T-helper 2 cell (primary cell): ENCODE measurements around the gene EEF1AKMT2.

Experiments used
- DNase-seq, 5 experiments: peaks; one replicate each; pipeline versions ENCODE4 v3.0.0 to v3.0.0-alpha.2; 2012 to 2022

EEF1AKMT2 gene

DNA sequence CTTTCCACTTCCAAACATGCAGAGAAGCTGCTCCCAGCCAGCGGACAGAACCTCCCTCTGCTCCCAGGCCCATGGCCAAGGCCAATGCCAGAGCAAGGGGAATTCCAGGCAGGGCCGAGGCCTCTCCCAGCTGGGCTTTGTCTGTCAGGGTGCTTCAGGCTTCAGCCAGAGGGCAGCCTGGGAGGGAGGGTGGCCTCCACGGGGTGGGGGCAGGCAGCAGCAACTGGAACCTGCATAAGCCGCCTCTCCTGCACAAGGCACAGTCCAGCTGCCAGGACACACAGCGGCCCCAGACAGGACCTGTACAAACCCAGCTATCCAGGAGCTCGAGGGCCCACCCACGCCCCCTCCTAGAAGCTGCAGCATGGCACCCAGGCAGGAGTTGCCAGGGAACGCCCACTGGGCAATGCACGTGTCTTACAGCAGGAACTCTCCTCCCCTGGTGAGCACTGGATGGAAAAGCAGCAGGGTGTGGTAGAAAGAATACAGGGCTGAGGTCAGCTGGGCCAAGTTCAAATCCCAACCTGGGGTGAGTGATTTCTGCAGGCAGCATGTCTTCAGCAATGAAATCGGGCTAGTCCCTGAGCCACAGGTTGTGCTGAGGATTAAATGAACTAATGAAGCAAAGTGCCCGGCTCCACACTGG is 55.1 kb downstream of the EEF1AKMT2 start:
- DNase-seq, result no peak

DNA sequence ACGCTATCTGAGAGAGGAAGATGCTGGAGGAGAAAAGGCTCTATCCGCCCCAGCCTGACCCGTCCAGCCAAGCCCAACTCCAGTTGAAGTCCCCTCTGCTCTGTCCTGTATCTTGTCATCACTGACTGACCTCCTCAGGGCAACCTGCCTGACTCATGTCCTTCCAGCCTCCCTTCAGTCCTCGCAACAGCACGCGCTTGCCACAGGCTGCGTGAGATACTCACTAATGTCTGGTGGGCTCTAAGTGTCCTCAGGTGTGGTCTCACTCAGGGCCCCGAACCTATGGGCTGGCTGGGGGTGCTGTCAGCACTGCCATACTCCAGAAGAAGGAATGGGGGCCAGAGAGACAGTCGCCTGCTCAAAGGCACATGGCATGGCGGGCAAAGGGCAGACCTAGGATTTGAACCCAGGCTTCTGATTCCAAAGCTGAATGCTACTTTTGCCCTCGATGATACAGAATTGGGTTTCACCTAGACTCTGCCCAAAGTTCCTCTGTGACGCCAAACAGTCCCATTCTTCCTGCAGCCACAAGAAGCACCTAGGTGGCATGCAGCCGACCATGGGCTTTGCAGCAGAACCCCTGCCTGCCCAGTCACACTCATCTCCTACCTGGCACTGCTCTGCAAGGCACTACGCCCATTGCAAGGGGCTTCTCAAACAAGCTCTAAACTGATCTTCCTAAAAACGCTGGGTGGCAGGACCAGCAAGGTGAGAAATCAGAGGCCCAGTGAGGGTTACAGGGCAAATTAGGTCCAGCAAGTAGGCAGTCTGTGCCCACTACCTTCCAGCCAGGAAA is 56.0 kb downstream of the EEF1AKMT2 start:
- no peak for DNase-seq

GRCh38 chr10:124734311-124735166 is 57.1 kb downstream of the EEF1AKMT2 start:
- peak in 2 of 5 experiments; percentile 58 to 72 for DNase-seq

DNA sequence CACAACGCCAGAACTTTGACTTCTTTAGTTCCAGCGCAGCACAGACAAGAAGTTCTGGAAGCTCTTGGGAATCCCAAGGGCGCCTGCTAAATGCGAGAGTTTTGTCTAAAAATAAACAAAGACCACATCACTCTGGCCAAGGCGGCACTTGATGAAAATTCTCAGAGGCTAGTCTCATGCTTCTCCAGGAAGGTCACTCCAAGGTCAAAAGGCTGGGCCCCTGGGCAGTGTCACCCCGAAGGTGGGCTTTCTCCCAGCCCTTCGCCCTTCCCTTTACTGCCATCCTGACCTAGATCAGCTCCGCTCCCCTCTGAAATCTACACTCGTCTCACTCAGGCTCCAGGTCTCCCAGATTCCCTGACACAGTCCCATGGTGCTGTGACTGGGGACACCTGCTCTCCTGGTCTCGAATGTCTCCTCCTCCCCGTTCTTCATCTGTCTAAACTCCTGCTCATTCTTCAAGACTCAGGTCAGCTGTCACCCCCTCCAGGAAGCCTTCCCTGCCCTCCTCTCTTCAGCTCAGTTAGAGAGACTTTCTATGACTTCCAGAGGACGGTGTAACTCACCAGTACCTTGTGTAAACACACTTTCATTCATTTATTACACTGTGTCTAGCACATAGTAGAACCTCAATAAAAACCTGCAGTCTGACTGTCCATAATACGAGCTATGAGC is 58.0 kb downstream of the EEF1AKMT2 start:
- DNase-seq, result no peak

DNA sequence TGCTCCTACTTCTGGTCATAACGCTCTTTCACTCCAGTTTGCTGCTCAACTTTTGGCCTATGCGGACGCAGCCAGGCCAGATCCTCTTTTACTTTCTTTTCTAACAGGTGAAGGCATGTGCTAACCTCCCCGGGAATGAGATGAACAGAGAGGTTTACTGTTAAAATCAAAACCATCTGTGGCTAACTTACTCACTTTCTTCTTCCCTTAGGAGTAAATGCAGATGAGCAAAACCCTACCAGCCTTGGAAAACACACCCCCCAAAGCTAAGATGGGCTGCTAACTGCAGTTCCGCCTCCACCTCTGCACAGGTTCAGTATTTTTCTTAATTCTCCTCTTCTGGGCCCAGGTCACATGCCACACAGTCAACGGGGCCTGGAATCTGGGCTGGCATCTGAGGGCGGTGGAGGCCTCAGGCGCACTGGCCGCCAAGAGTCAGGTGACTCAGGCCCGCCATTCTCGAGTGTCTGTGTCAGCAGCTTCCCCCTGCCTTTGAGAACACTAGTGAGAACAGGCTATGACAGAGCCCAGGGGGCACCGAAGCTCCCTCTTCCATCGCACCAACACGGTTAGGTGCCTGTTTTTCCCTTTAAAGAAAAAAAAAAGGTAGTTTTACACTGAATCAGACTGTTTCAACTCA is 58.6 kb downstream of the EEF1AKMT2 start:
- DNase-seq, result peak in 3 of 5 experiments; percentile 36 to 77 (median 65)

DNA sequence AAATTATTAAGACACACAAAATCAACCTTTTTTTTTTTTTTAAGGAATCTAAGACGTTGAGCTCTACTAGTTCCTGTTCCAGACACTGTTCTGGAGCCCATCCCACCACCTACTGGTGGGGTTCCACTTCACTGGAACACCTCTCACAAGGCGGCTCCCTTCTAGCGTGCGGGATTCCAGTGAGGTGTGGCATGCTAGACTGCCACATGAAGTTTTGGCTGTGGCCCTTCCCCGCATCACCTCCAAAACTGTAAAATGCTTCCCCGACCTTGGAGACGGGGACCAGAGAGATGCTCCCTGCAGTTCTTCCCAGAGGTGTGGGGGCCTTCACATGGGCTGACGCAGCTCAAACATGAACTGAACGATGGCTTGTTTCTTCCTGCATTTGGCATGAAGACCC is 60.1 kb downstream of the EEF1AKMT2 start:
- DNase-seq, result no peak

DNA sequence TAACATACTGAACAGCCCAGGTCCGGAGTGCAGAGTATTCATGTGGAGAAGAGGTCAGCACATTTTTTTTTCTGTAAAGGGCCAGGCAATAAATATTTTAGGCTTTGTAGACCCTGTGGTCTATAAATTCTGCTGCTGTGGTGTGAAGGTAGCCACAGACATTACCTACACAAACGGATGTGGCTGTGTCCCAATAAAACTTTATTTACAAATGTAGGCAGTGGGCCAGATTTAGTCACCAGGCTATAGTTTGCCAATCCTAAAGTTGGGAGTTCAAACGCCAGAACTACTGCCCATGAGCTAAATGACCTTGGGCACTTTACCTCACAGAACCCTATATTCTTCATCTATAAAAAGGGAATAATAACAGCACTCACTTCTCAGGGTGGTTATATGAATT is 60.9 kb downstream of the EEF1AKMT2 start:
- DNase-seq, result no peak

DNA sequence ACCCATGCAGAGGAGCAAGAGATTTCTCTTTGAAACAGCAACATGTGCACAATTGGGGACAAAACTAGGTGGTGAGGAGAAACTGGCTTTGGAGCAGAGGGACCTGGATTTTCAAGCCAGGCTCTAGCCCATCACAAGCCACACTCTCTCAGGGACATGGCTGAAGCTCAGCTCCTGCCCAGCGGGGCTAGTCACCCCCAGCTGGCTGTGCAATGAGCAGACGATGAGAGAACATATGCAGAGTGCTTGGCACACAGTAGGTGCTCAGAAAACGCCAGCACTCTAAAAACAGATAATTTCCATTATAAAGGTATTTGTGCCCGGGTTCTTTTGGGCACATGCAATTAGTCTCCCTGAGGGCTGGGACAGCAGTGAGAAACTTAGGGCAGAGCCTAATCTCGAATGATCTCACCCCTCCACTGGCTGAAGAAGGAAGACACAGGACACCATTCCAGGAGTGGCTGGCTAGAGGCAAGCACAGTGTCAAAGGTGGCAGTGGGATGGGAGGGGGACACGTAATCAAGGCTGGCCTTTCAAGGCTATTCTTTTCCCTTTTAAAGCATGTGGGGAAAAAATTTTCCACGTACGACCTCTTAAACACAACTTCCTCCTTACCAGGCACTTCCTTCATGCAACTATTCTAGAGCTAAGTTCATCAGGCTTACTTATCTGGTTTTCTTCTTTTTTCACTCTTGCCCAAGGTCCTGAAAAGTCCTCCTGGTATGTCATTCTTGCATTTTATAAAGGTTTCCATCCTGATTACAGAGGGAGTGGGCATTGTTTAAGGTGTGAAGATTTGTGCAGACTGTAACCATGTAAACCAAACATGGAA is 62.6 kb downstream of the EEF1AKMT2 start:
- DNase-seq, result no peak

DNA sequence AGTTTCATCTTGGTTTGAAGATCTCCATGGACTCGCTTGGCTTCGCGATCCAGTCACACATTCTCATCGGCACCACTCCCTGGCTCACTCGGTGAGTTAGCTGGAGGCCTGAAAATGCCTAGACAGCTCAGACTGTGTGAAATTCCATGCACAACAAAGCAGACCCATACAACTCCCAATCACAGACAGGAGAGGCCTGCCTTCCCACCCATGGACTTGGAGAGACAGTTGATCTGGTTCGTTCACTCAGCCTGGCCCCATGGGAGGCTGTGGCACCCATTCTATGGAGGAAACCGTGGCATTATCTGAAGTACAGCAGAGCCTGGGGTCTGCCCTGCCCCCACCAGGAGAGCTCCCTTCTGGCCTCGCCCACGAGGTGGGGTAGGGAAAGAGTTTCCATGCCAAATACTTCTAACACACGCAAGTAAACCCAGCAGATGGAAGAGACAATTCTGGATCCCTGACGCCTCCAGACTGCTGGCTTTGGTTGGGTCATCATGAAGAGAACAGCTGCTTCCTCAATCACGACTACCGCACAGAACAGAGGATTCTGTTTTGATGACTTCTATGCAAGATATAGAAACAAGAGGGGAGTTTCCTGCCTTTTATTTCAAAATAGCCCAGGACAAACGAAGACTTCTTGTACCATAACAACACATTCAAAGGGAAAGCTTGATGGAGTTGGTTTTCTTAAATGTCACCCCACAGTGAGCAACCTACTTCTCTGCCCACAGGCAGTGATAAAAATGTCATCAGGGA is 63.4 kb downstream of the EEF1AKMT2 start:
- peak in 1 of 5 experiments; percentile 38 for DNase-seq

DNA sequence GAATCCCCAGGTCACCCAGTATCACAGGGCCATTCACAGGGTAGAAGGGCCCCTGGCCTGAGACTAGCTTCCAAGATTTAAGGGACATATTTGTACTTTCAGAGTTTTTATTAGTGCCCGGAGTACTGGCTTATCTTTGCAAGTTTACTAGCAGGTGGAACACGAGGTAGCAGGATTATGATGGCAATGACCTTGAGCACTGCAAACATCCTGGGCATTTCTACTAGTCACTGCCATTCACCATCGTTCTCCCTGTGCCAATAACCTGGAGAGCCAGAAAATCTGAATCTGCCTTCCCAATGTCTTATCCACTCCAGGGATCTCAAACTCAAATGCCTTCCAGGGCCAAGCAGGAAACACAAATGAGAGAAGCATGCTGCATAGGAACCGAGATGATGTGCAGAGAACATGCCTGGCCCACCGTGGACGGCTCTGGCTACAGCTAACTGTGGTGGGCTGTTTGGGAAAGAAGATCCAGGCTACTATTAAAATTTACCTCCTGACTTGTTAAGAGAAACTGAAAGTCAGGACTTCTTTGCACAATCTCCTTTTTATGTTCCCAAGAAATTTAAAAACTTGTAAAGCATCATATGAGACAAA is 64.2 kb downstream of the EEF1AKMT2 start:
- DNase-seq, result no peak

DNA sequence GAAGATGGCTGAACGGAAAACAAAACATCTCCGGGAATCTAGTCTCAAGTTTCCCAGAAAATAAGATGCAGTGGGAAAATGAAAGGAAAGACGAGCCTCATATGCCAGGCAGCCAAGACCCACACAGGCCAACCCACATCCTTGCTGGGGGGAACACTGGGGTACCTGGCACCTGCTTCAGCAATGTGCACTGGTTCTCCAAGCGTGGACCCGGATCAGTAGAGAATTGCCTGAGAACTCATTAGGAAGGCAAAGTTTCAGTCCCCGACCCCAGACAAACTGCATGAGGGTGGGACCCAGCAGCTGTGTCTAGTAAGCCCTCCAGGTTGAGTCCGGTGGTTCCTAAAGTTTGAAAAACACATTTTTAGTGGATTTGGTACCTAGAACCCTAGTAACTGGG is 65.9 kb downstream of the EEF1AKMT2 start:
- DNase-seq, result no peak

- no peak for DNase-seq
These were observed 66.5 kb downstream of the EEF1AKMT2 start for GRCh38 chr10:124725171-124725631.

GRCh38 chr10:124724279-124725027 is 67.2 kb downstream of the EEF1AKMT2 start:
- DNase-seq, result no peak

DNA sequence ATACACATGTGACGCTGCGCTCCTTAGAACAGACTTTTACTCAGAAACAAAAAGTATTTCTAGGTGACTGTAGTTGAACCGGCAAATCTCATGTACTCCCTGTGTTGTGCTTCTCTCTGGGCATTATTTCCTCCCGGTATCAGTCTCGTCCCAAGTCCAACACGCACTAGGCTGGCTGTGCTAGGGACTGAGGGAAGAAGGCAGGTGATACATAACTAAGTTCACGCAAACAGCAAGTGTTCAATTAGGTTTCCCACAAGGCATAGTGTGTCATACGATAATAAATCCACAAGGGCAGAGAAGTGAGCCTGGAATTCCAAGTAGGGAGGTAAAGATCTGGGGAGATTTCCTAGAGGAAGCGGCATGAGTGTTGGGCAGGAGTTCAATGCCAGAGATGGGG is 67.9 kb downstream of the EEF1AKMT2 start:
- DNase-seq, result no peak

DNA sequence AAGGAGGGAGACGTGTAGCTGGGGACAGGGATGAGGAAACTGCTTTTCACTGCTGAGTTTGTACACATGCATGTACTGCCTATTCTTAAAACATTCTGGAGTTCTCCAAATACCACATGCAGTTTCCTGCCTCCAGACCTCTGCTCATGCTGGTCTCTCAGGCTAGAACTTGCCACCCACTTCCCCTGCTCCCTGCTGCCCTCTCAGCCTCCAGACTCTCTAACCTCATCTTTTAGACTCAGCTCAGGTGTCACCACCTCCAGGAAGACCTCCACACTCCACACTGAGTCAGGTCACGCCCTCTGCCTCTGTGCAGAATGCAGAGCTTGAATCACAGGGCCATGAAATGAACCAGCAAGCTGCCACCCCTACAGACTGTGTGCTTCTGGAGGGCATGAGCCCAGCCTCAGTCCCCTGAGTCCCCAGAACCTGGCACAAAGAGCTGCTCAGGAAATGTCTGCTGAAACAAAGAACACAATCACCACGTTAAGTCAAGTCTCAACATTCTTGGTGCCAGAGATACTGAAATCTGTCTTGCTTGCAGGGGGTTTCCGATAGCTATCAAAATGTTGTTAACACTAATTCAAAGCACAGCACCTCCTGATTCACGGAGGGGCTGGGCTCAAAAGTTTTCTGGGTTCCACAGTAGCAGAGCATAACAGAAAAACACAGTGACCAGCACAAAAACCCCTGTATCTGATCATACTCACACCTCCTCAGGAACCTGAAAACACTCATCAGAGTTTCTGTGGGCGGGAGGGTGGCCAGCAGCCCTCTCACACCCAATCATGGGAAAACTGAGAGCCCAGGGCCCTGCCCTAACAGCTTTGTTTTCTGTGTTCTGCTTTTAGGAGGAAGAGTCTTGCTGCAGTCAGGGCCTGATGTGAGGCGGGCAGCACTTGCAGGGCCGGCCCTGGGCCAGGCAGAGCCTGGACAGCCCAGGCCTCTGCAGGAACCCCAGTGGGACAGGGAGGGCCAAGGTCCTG is 68.6 kb downstream of the EEF1AKMT2 start:
- peak in 3 of 5 experiments; percentile 43 to 81 (median 56) for DNase-seq

- DNase-seq, result peak in 1 of 5 experiments; percentile 30
These were observed 70.2 kb downstream of the EEF1AKMT2 start for GRCh38 chr10:124721330-124722045.

- DNase-seq, result peak in 4 of 5 experiments; percentile 51 to 95 (median 74)
These were observed 72.4 kb downstream of the EEF1AKMT2 start for GRCh38 chr10:124719213-124719851.
